ENCODE data around the gene ARHGAP26. TPM values are rescaled to one million over a fixed set of nuclear protein-coding genes. Genes with fewer than 3 reads are reported as not detected.

The ARHGAP26 gene
- total and polyA plus RNA-seq, 2 of the 4 experiments (the other 2 are of a cell fraction) = 0.54 to 0.56 TPM

- Histone ChIP-seq H3K27ac (ENCODE audit: insufficient read depth, low read length) (no peak overlapping the region), H3K14ac (replicated peaks; ENCODE audit: low read depth, low read length) (0 out of 2 replicates have a peak overlapping the region, but pooled peaks have one; percentile 62), H4K20me1 (ENCODE audit: insufficient read depth, low read length) (no peaks in the 10 kb centered on the region), H3K9me1 (ENCODE audit: insufficient read depth, low read length) (peaks cover 11% of the 10 kb centered on the region), H3K4ac (ENCODE audit: low read depth, low read length) (no peak overlapping the region), H3K27me3 (ENCODE audit: control insufficient read depth, insufficient read depth, low read length) (no peaks in the 10 kb centered on the region), H3K23ac (ENCODE audit: low read depth, low read length) (no peak overlapping the region), H2BK20ac (ENCODE audit: low read depth, low read length) (peak overlapping the region; percentile 72; the same call in 1 of the 2 replicates), H3K4me2 (ENCODE audit: low read depth, low read length) (no peak overlapping the region), H3K36me3 (ENCODE audit: control insufficient read depth, insufficient read depth, low read length) (no peaks in the 10 kb centered on the region), H2BK120ac (ENCODE audit: low read depth, low read length) (no peak overlapping the region), H3K56ac (ENCODE audit: extremely low read depth, insufficient read depth, low read length) (no peak overlapping the region), H4K91ac (ENCODE audit: insufficient read depth, low read depth, low read length) (no peak overlapping the region), H3K9me3 (ENCODE audit: control insufficient read depth, insufficient read depth, low read length) (no peaks in the 10 kb centered on the region), H2BK5ac (ENCODE audit: low read depth, low read length, poor library complexity, severe bottlenecking) (no peak overlapping the region), H3K4me1 (ENCODE audit: control insufficient read depth, insufficient read depth, low read length) (peaks cover 4% of the 10 kb centered on the region; the same call in 1 of the 2 replicates), H4K5ac (ENCODE audit: low read depth, low read length) (no peak overlapping the region), H3K9ac (ENCODE audit: low read depth, low read length) (no peak overlapping the region), H3K18ac (ENCODE audit: low read depth, low read length) (peak overlapping the region; percentile 36; the same call in 1 of the 2 replicates), H2BK15ac (ENCODE audit: low read depth, low read length) (no peak overlapping the region), H3K79me1 (ENCODE audit: low read depth in 1 of 2, low read length in 2 of 2) (no peaks in the 10 kb centered on the region), H2AK5ac (ENCODE audit: low read depth, low read length) (peak overlapping the region; percentile 88; the same call in 1 of the 2 replicates), H2AFZ (replicated peaks; ENCODE audit: low read length, poor library complexity) (no peak overlapping the region), H3K4me3 (ENCODE audit: insufficient read depth, low read depth, low read length) (no peak overlapping the region), H2AK9ac (replicated peaks; ENCODE audit: low read depth, low read length, poor library complexity) (no peak overlapping the region), H4K8ac (ENCODE audit: low read depth in 2 of 2, low read length in 2 of 2) (no peak overlapping the region)
- BruUV-seq (replicated peaks) = no TSS peak
- no CpG with 5 or more reads among the region's 3 CpGs for WGBS, 2 experiments (ENCODE audit: extremely low coverage in 2 of 2, insufficient read length in 1 of 2)
- ChIA-PET CTCF (no interaction called here), POLR2A (ENCODE audit: unreplicated experiment) (no interaction called here)
- TF ChIP-seq MAFK (IDR thresholded peaks at IDR 0.05; ENCODE audit: low read depth, low read length) (no peak), CEBPB (IDR thresholded peaks at IDR 0.05; ENCODE audit: low read depth, low read length) (no peak), CTCF (conservative IDR thresholded peaks at IDR 0.05; ENCODE audit: low read depth, low read length) (no peak), SMC3 (IDR thresholded peaks at IDR 0.05; ENCODE audit: low read depth, low read length) (no peak), CHD1 (IDR thresholded peaks at IDR 0.05; ENCODE audit: low read depth, low read length) (no peak), MXI1 (IDR thresholded peaks at IDR 0.05; ENCODE audit: borderline replicate concordance, low read depth, low read length) (no peak), RFX5 (IDR thresholded peaks at IDR 0.05; ENCODE audit: low read depth, low read length) (no peak), FOS (IDR thresholded peaks at IDR 0.05; ENCODE audit: low read depth, low read length) (0 out of 2 replicates have a peak, but pooled peaks have one; percentile 47)
- ATAC-seq (ENCODE audit: low read depth) (peak; percentile 71), DNase-seq (peak; percentile 83)
- intact Hi-C loops (cut with micrococcal nuclease) (loop anchor here (2.0 to 5.0 kb wide), 2 partner anchors 118 to 259 kb away; partner anchors contain the start of gene NR3C1), in situ Hi-C loops (cut with MboI; ENCODE audit: low sequenced_read_pairs) (no loop called here), dilution Hi-C loops (cut with HindIII; ENCODE audit: low sequenced_read_pairs, unreplicated experiment) (no loop called here)
Measured at GRCh38 chr5:143143973-143144372, 373.8 kb downstream of the ARHGAP26 start.
